ENCODE data around the gene PTPRA.
"Not testable (repeated sequence)": the region's sequence is repeated elsewhere in the genome, so short reads cannot be mapped to it uniquely, and the experiment has no call there.

Gene PTPRA

DNA sequence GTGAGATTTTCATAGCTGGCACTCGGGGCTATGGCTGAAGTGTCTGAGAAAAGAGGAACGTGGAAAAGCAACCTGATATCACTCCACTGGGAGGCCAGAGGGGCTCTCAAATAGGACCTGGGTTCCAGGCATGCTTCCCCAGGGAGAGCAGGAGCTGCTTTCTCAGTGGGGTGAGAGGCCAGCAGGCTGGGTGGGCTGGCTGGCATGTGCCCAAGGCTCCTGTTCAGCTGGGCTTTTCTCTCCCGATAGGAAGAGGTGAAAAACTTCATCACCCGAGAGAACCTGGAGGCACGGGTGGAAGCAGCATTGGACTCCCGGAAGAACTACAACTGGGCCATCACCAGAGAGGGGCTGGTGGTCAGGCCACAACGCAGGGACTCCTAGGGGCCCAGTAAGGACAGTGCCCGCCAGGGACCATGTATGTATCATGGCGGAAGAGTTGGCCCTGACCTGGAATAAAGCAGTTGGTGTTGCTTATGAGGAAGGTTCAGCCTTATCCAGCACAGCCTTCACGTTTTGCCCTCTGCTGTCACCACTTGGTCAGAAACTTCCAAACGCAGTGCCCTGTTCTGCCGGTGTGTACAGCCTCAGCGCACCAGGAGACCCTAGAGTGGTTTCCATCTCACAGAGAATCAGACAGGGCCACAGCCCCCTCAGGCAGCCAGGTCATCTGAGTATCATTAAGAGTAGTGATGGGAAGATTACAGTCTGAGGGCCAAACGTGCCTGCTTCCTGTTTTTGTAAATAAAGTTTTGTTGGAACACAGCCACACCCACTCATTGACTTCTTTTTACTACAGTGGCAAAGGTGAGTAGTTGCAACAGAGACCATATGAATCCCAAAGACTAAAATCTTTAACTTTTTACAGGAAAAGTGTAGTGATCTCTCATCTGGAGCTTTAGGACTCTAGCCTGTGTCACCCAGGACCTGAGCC is 174.5 kb downstream of the PTPRA start:
- peaks cover under 1% of the 10 kb centered on the region; the same call in 1 of the 2 replicates for H3K4me1 ChIP-seq (ENCODE audit: insufficient read depth, low read length)
- no peak overlapping the region for H3K9ac ChIP-seq (ENCODE audit: low read depth, low read length)
- H3K36me3 ChIP-seq (ENCODE audit: insufficient read depth, low read length), result peaks cover 13% of the 10 kb centered on the region
- H3K9me3 ChIP-seq (ENCODE audit: control insufficient read depth, insufficient read depth, low read length), result no peaks in the 10 kb centered on the region

DNA sequence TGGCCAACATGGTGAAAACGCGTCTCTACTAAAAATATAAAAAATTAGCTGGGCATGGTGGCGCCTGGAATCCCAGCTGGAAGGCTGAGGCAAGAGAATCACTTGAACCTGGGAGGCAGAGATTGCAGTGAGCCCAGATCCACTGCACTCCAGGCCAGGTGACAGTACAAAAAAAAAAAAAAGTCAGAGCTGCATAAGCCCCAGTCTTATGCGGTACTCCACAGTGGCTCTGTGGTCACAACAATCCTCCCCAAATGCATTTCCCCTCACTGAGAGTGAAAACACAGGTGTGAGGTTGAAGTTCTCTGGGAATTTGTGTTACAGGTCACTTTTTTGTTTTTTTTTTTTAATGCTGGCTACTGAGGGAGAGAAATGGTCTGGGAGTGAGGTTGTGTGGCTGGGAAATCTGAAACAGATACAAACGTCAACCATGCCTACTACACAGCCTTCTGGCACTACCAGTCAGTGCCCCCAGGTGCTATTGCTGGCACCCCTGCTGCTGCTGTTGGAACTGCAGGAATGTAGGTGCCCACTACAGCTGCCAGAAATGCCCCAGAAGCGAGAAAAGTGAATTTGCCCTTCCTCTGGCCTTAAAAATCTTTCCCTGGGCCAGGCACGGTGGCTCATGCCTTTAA is 178.2 kb downstream of the PTPRA start:
- Histone ChIP-seq H3K9ac (ENCODE audit: low read depth, low read length) (no peak overlapping the region), H3K36me3 (ENCODE audit: insufficient read depth, low read length) (peaks cover 13% of the 10 kb centered on the region), H3K4me1 (ENCODE audit: insufficient read depth, low read length) (no peaks in the 10 kb centered on the region), H3K9me3 (ENCODE audit: control insufficient read depth, insufficient read depth, low read length) (no peaks in the 10 kb centered on the region)

- H3K9me3 ChIP-seq (ENCODE audit: control insufficient read depth, insufficient read depth, low read length), result no peaks in the 10 kb centered on the region
- no peak overlapping the region for H3K9ac ChIP-seq (ENCODE audit: low read depth, low read length)
- H3K36me3 ChIP-seq (ENCODE audit: insufficient read depth, low read length), result no peaks in the 10 kb centered on the region
- H3K4me1 ChIP-seq (ENCODE audit: insufficient read depth, low read length), result no peaks in the 10 kb centered on the region
These were observed 186.2 kb downstream of the PTPRA start for GRCh38 chr20:3059489-3059888.

GRCh38 chr20:3064119-3064518 is 190.8 kb downstream of the PTPRA start:
- not testable (repeated sequence) for H3K9me3 ChIP-seq (ENCODE audit: control insufficient read depth, insufficient read depth, low read length); H3K4me1 ChIP-seq (ENCODE audit: insufficient read depth, low read length); H3K36me3 ChIP-seq (ENCODE audit: insufficient read depth, low read length); H3K9ac ChIP-seq (ENCODE audit: low read depth, low read length)

DNA sequence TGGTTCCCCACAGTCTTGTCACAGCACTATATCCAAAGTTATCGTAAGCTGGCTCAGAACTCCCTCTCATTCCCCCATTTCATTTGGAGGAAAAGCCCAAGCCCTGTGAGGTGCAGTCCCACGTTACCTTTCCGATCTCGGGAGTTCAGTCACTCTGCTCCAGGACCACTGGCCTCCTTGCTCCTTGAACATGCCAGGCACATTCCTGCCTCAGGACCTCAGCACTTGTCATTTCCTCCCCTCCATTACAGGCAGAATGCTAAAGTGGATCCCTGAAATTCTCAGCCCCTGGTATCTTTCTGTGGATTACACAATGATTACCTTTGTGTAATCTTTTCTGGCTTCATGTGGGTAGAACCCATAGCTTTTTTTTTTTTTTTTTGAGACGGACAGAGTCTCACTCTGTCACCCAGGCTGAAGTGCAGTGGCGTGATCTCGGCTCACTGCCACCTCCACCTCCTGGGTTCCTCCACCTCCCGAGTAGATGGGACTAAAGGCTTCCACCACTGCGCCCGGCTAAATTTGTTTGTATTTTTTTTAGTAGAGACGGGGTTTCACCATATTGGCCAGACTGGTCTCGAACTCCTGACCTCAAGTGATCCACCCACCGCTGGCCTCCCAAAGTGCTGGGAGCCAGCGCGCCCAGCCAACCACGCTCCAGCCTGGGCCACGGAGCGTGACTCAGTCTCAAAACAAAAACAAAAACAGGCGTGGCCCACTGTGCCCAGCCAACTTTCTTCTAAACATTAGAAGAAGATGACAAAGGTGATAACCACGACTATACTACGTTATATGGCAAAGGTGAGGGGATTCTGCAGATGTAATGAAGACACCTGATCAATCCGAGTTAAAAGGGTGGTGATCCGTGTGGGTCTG is 194.1 kb downstream of the PTPRA start:
- Histone ChIP-seq H3K36me3 (ENCODE audit: insufficient read depth, low read length) (no peaks in the 10 kb centered on the region), H3K9ac (ENCODE audit: low read depth, low read length) (no peak overlapping the region)

DNA sequence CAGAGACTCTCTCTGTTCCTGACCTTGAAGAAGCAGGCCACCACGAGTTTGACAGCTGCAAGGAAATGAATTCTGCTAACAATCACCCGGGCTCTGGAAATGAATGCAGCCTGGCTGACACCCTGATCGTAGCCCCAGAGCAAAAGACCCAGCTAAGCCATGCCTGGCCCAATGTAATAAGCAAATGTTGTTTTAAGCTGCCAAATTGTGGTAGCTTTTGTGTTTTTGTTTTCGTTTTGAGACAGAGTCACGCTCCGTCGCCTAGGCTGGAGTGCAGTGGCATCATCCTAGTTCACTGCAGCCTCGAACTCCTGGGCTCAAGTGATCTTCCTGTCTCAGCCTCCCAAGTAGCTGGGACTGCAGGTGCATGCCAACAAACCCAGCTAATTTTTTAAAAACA is 194.8 kb downstream of the PTPRA start:
- Histone ChIP-seq H3K36me3 (ENCODE audit: insufficient read depth, low read length) (no peaks in the 10 kb centered on the region), H3K9me3 (ENCODE audit: control insufficient read depth, insufficient read depth, low read length) (no peaks in the 10 kb centered on the region), H3K4me1 (ENCODE audit: insufficient read depth, low read length) (no peaks in the 10 kb centered on the region; the same call in 1 of the 2 replicates), H3K9ac (ENCODE audit: low read depth, low read length) (no peak overlapping the region)

More for the DNA sequence above, 194.1 kb downstream of the PTPRA start:
- Histone ChIP-seq H3K9me3 (ENCODE audit: control insufficient read depth, insufficient read depth, low read length) (no peaks in the 10 kb centered on the region), H3K4me1 (ENCODE audit: insufficient read depth, low read length) (no peaks in the 10 kb centered on the region; the same call in 1 of the 2 replicates)

- Histone ChIP-seq H3K36me3 (ENCODE audit: insufficient read depth, low read length) (no peaks in the 10 kb centered on the region), H3K9ac (ENCODE audit: low read depth, low read length) (no peak overlapping the region), H3K4me1 (ENCODE audit: insufficient read depth, low read length) (no peaks in the 10 kb centered on the region; the same call in 1 of the 2 replicates), H3K9me3 (ENCODE audit: control insufficient read depth, insufficient read depth, low read length) (no peaks in the 10 kb centered on the region)
These were observed 196.0 kb downstream of the PTPRA start for GRCh38 chr20:3068986-3069900.

GRCh38 chr20:3070725-3071124 is 197.4 kb downstream of the PTPRA start:
- H3K9me3 ChIP-seq (ENCODE audit: control insufficient read depth, insufficient read depth, low read length), result no peaks in the 10 kb centered on the region
- H3K36me3 ChIP-seq (ENCODE audit: insufficient read depth, low read length), result no peaks in the 10 kb centered on the region
- no peaks in the 10 kb centered on the region; the same call in 1 of the 2 replicates for H3K4me1 ChIP-seq (ENCODE audit: insufficient read depth, low read length)
- H3K9ac ChIP-seq (ENCODE audit: low read depth, low read length), result no peak overlapping the region

- H3K4me1 ChIP-seq (ENCODE audit: insufficient read depth, low read length), result no peaks in the 10 kb centered on the region; the same call in 1 of the 2 replicates
- H3K36me3 ChIP-seq (ENCODE audit: insufficient read depth, low read length), result no peaks in the 10 kb centered on the region
- no peaks in the 10 kb centered on the region for H3K9me3 ChIP-seq (ENCODE audit: control insufficient read depth, insufficient read depth, low read length)
- peak overlapping the region; percentile 57; the same call in 1 of the 2 replicates for H3K9ac ChIP-seq (ENCODE audit: low read depth, low read length)
These were observed 198.0 kb downstream of the PTPRA start for GRCh38 chr20:3071266-3071609.

- peak within 1 kb of the TSS; percentile 57 for H3K9ac ChIP-seq (ENCODE audit: low read depth, low read length)
- no peaks in the 10 kb centered on the region for H3K9me3 ChIP-seq (ENCODE audit: control insufficient read depth, insufficient read depth, low read length)
- H3K4me1 ChIP-seq (ENCODE audit: insufficient read depth, low read length), result no peaks in the 10 kb centered on the region; the same call in 1 of the 2 replicates
- no peaks in the 10 kb centered on the region for H3K36me3 ChIP-seq (ENCODE audit: insufficient read depth, low read length)
These were observed 198.6 kb downstream of the PTPRA start, which contains the start of gene OXT for GRCh38 chr20:3071610-3072529. OXT (plus strand) TSS chr20:3071620; CDS start chr20:3071656, 36 bp downstream.

DNA sequence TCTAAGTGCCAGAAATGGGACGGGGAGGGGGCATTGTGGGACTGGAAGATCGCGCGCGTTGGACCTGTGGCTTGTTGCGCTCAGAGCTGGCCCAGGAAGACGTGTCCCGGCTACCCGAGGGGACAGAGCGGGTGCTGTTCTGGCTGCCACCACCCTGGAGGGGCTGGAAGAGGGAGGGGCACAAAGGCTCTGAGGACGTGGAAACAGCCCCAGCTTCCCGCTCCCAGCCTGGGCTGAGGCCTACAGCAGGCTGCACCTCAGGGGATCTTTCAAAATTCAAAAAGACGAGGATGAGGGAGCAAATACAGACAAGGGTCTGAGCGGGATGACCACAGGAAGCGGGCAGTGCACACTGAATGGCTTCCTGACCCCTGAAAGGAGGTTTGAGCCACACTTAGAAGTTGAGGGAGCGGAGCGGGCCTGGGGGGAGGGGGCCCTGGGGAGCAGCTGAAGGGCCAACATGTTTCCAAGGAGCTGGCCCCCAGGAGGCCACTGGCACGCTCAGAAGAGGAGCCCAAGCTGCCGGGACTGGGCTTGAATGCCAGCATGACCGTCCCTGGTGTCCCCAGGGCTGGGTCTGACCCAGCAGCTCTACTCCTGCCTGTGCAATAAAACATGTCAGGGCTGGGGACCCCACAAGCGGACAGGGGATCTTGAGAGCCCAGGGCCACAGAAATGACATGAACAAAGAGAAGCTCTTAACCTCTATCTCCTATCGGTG is 199.4 kb downstream of the PTPRA start:
- Histone ChIP-seq H3K4me1 (ENCODE audit: insufficient read depth, low read length) (no peaks in the 10 kb centered on the region; the same call in 1 of the 2 replicates), H3K36me3 (ENCODE audit: insufficient read depth, low read length) (no peaks in the 10 kb centered on the region), H3K9me3 (ENCODE audit: control insufficient read depth, insufficient read depth, low read length) (no peaks in the 10 kb centered on the region), H3K9ac (ENCODE audit: low read depth, low read length) (peak overlapping the region; percentile 57; the same call in 1 of the 2 replicates)

DNA sequence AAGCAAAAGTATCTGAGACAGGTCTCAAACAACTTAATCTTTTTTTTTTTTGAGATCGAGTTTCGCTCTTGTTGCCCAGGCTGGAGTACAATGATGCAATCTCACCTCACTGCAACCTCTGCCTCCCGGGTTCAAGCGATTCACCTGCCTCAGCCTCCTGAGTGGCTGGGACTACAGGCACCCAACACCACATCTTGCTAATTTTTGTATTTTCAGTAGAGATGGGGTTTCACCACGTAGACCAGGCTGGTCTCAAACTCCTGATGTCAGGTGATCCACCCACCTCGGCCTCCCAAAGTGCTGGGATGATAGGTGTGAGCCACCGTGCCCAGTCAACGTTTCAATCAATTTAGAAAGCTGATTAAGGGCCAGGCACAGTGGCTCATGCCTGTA is 200.0 kb downstream of the PTPRA start:
- H3K4me1 ChIP-seq (ENCODE audit: insufficient read depth, low read length); H3K36me3 ChIP-seq (ENCODE audit: insufficient read depth, low read length): not testable (repeated sequence)

More for the DNA sequence above, 200.0 kb downstream of the PTPRA start:
- not testable (repeated sequence) for H3K9ac ChIP-seq (ENCODE audit: low read depth, low read length); H3K9me3 ChIP-seq (ENCODE audit: control insufficient read depth, insufficient read depth, low read length)
